K562 (cell line): ENCODE results near the gene LASP1. TPM values are rescaled to one million over a fixed set of nuclear protein-coding genes. Genes with fewer than 3 reads are reported as not detected.
A peak's percentile ranks its signal among the peaks of the same experiment; 100 is the strongest.

Source experiments
- BMI1 ChIP-seq: fragments of 150-350 bp; IDR thresholded peaks from 2 replicates; pipeline ENCODE4 v1.6.1; 2014; ENCODE audit warnings: low read length
- CXXC5 ChIP-seq: fragments of 250-450 bp; sonication (Bioruptor Pico); IDR thresholded peaks from 2 replicates; pipeline ENCODE4 v1.8.0; 2022; ENCODE audit warnings: inconsistent platforms, mild to moderate bottlenecking, moderate library complexity
- IRF2 ChIP-seq: sonication (generic); formaldehyde crosslinking; IDR thresholded peaks from 2 replicates; pipeline ENCODE4 v1.8.1; 2022; ENCODE audit warnings: mild to moderate bottlenecking, missing genetic modification reagents
- RBFOX2 ChIP-seq: fragments of 200-400 bp; formaldehyde crosslinking; IDR thresholded peaks from 2 replicates; pipeline ENCODE4 v1.6.1; 2017; ENCODE audit warnings: low read depth, mild to moderate bottlenecking, low read length, moderate library complexity
- SNIP1 ChIP-seq: fragments of 450-650 bp; IDR thresholded peaks from 2 replicates; pipeline ENCODE4 v1.7.1; 2017; ENCODE audit warnings: low read depth, mild to moderate bottlenecking
- SRSF9 ChIP-seq: fragments of 200-400 bp; formaldehyde crosslinking; IDR thresholded peaks from 2 replicates; pipeline ENCODE4 v1.6.1; 2017; ENCODE audit warnings: low read depth, low read length, borderline replicate concordance
- TBP ChIP-seq: optimal IDR thresholded peaks from 2 replicates; pipeline ENCODE3; 2011; ENCODE audit warnings: low read depth, low read length, improper control_type of control experiment
- TCFL5 ChIP-seq: fragments of 250-450 bp; sonication (Bioruptor Pico); conservative IDR thresholded peaks from 2 replicates; pipeline ENCODE4 v1.6.1; 2021; ENCODE audit warnings: mild to moderate bottlenecking, moderate library complexity, matching md5 sums
- ZBTB1 ChIP-seq: sonication (generic); formaldehyde crosslinking; IDR thresholded peaks from 2 replicates; pipeline ENCODE4 v1.8.1; 2023; ENCODE audit warnings: missing genetic modification reagents, low read depth, mild to moderate bottlenecking, borderline replicate concordance
- ZFX ChIP-seq: sonication (generic); formaldehyde crosslinking; IDR thresholded peaks from 2 replicates; pipeline ENCODE4 v1.8.0; 2022; ENCODE audit warnings: mild to moderate bottlenecking, missing genetic modification reagents, moderate library complexity
- ZNF445 ChIP-seq: fragments of 250-450 bp; sonication (Bioruptor Pico); IDR thresholded peaks from 2 replicates; pipeline ENCODE4 v1.4.0; 2020; ENCODE audit warnings: low read depth, mild to moderate bottlenecking, moderate library complexity
- ZNF561 ChIP-seq: fragments of 450-650 bp; formaldehyde crosslinking; conservative IDR thresholded peaks from 2 replicates; pipeline ENCODE4 v1.4.0; 2020; ENCODE audit warnings: mild to moderate bottlenecking, moderate library complexity
- polyA plus RNA-seq, 8 experiments: library from polyadenylated mRNA; depleted of rRNA in 4 of 8; stranded (reverse) in 5 of 8; unstranded in 3 of 8; fragments of >200 nt; fragmentation: Nextera tagmentation in 2 of 8; fragmentation: Illumina TruSeq in 1 of 8; extraction: Ambion mirVana in 2 of 8; extraction: Trizol in 1 of 8; gene quantifications; 2 replicates each; pipeline versions ENCODE4 v1.2.1 to v1.2.3, GENCODE V29; 2011 to 2014; ENCODE audit warnings: inconsistent platforms in 1 of 8, missing spikeins in 1 of 8
- total RNA-seq, 7 experiments: library from RNA; depleted of rRNA in 6 of 7; stranded (reverse); fragments of >200 nt in 6 of 7; fragmentation: Illumina TruSeq in 2 of 7; extraction: Trizol in 2 of 7; gene quantifications; 2 replicates each; pipeline versions ENCODE4 v1.2.1 to v1.2.3, GENCODE V29; 2011 to 2021; ENCODE audit warnings: low replicate concordance in 1 of 7
- TF ChIP-seq, protein P1 (sequence below): fragments of 250-450 bp; sonication (Bioruptor Pico); IDR thresholded peaks from 2 replicates; pipeline ENCODE4 v1.4.0; 2020; ENCODE audit warnings: mild to moderate bottlenecking
- TF ChIP-seq, protein P2 (sequence below): fragments of 250-450 bp; sonication (Bioruptor Pico); IDR thresholded peaks from 2 replicates; pipeline ENCODE4 v1.8.0; 2022; ENCODE audit warnings: inconsistent platforms
- TF ChIP-seq, protein P3 (sequence below): sonication (generic); formaldehyde crosslinking; IDR thresholded peaks from 2 replicates; pipeline ENCODE4 v1.8.1; 2022; ENCODE audit warnings: missing genetic modification reagents
- TF ChIP-seq, protein P4 (sequence below): sonication (generic); formaldehyde crosslinking; IDR thresholded peaks from 2 replicates; pipeline ENCODE4 v1.8.0; 2023; ENCODE audit warnings: mild to moderate bottlenecking, missing genetic modification reagents
- TF ChIP-seq, protein P5 (sequence below): fragments of 250-450 bp; sonication (Bioruptor Pico); IDR thresholded peaks from 2 replicates; pipeline ENCODE4 v1.5.0; 2021

LASP1 gene
- total and polyA plus RNA-seq, 9 of the 15 experiments (the other 6 are each of a cell fraction or from before 2014, with no cell fraction given), result 23.0 to 125 (median 55.3) TPM

DNA sequence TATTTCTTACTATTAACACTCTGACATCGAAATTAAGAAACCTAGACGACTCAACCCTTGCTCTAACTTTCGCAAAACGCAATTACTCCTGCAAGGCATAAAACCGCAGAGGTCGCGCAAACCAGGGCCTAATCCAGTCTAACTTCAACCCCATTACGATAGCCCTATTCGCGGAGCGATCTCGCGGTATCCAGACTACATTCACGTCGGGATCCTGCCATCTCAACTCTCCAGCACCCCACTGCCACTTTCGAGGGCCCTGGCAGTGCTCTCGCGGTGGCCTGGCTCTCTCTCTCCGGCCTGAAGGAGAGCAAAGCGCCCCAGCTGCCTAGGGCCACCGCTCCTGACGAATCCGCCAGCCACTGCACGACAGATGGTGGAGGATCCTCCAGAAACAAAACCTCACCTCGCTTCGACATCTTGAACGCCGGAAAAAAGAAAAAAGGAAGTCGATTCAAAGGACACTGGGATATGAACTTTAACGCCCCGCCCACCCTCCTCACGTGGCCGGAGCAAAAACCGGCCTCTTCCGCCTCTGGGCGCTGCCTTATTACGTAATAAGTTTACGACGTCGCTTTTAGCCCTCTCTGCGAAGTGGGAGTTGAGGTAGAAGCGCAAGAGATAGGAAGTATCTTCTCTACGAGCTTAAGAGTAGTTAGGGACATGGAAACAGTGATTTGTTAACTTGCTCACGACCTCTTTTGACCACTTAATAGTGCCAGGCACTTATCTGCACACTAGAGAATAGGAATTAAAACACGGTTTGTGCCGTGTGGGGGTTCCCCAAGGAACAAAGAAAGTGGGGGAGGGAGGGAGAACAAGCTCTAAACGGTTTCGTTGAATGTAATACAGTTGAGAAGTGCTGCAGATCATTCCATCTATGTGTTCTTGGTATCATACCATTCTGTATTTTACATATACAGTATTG lies 16.3 kb upstream of the LASP1 start, which contains the start of gene RPL23 (continued):
- TF ChIP-seq TCFL5 (no peak), CXXC5 (CRISPR knock-in tag) (peak; percentile 70), ZFX (CRISPR knock-in tag) (peak; percentile 82), ZNF561 (CRISPR knock-in tag) (no peak), IRF2 (CRISPR knock-in tag) (no peak), RBFOX2 (peak; percentile 97), BMI1 (no peak), ZBTB1 (CRISPR knock-in tag) (no peak), ZNF445 (CRISPR knock-in tag) (no peak), SNIP1 (no peak), TBP (peak; percentile 98), SRSF9 (no peak)
- TF ChIP-seq, protein P1, sequence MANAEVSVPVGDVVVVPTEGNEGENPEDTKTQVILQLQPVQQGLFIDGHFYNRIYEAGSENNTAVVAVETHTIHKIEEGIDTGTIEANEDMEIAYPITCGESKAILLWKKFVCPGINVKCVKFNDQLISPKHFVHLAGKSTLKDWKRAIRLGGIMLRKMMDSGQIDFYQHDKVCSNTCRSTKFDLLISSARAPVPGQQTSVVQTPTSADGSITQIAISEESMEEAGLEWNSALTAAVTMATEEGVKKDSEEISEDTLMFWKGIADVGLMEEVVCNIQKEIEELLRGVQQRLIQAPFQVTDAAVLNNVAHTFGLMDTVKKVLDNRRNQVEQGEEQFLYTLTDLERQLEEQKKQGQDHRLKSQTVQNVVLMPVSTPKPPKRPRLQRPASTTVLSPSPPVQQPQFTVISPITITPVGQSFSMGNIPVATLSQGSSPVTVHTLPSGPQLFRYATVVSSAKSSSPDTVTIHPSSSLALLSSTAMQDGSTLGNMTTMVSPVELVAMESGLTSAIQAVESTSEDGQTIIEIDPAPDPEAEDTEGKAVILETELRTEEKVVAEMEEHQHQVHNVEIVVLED (CRISPR knock-in tag), result no peak
- TF ChIP-seq, protein P2, sequence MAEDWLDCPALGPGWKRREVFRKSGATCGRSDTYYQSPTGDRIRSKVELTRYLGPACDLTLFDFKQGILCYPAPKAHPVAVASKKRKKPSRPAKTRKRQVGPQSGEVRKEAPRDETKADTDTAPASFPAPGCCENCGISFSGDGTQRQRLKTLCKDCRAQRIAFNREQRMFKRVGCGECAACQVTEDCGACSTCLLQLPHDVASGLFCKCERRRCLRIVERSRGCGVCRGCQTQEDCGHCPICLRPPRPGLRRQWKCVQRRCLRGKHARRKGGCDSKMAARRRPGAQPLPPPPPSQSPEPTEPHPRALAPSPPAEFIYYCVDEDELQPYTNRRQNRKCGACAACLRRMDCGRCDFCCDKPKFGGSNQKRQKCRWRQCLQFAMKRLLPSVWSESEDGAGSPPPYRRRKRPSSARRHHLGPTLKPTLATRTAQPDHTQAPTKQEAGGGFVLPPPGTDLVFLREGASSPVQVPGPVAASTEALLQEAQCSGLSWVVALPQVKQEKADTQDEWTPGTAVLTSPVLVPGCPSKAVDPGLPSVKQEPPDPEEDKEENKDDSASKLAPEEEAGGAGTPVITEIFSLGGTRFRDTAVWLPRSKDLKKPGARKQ (CRISPR knock-in tag), result no peak
- TF ChIP-seq, protein P3, sequence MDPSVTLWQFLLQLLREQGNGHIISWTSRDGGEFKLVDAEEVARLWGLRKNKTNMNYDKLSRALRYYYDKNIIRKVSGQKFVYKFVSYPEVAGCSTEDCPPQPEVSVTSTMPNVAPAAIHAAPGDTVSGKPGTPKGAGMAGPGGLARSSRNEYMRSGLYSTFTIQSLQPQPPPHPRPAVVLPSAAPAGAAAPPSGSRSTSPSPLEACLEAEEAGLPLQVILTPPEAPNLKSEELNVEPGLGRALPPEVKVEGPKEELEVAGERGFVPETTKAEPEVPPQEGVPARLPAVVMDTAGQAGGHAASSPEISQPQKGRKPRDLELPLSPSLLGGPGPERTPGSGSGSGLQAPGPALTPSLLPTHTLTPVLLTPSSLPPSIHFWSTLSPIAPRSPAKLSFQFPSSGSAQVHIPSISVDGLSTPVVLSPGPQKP (CRISPR knock-in tag), result no peak
- TF ChIP-seq, protein P4, sequence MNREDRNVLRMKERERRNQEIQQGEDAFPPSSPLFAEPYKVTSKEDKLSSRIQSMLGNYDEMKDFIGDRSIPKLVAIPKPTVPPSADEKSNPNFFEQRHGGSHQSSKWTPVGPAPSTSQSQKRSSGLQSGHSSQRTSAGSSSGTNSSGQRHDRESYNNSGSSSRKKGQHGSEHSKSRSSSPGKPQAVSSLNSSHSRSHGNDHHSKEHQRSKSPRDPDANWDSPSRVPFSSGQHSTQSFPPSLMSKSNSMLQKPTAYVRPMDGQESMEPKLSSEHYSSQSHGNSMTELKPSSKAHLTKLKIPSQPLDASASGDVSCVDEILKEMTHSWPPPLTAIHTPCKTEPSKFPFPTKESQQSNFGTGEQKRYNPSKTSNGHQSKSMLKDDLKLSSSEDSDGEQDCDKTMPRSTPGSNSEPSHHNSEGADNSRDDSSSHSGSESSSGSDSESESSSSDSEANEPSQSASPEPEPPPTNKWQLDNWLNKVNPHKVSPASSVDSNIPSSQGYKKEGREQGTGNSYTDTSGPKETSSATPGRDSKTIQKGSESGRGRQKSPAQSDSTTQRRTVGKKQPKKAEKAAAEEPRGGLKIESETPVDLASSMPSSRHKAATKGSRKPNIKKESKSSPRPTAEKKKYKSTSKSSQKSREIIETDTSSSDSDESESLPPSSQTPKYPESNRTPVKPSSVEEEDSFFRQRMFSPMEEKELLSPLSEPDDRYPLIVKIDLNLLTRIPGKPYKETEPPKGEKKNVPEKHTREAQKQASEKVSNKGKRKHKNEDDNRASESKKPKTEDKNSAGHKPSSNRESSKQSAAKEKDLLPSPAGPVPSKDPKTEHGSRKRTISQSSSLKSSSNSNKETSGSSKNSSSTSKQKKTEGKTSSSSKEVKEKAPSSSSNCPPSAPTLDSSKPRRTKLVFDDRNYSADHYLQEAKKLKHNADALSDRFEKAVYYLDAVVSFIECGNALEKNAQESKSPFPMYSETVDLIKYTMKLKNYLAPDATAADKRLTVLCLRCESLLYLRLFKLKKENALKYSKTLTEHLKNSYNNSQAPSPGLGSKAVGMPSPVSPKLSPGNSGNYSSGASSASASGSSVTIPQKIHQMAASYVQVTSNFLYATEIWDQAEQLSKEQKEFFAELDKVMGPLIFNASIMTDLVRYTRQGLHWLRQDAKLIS (CRISPR knock-in tag), result no peak; the same call in 1 of the 2 replicates
- TF ChIP-seq, protein P5, sequence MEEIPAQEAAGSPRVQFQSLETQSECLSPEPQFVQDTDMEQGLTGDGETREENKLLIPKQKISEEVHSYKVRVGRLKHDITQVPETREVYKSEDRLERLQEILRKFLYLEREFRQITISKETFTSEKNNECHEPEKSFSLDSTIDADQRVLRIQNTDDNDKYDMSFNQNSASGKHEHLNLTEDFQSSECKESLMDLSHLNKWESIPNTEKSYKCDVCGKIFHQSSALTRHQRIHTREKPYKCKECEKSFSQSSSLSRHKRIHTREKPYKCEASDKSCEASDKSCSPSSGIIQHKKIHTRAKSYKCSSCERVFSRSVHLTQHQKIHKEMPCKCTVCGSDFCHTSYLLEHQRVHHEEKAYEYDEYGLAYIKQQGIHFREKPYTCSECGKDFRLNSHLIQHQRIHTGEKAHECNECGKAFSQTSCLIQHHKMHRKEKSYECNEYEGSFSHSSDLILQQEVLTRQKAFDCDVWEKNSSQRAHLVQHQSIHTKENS, result peak; percentile 79; the same call in 1 of the 2 replicates
